GF-D8 (cell line): ENCODE data around the gene ABCA13.

Source experiments
- DNase-seq: peaks from one replicate; lab custom pipeline; 2025; lab: John Stamatoyannopoulos, UW

The ABCA13 gene

DNA sequence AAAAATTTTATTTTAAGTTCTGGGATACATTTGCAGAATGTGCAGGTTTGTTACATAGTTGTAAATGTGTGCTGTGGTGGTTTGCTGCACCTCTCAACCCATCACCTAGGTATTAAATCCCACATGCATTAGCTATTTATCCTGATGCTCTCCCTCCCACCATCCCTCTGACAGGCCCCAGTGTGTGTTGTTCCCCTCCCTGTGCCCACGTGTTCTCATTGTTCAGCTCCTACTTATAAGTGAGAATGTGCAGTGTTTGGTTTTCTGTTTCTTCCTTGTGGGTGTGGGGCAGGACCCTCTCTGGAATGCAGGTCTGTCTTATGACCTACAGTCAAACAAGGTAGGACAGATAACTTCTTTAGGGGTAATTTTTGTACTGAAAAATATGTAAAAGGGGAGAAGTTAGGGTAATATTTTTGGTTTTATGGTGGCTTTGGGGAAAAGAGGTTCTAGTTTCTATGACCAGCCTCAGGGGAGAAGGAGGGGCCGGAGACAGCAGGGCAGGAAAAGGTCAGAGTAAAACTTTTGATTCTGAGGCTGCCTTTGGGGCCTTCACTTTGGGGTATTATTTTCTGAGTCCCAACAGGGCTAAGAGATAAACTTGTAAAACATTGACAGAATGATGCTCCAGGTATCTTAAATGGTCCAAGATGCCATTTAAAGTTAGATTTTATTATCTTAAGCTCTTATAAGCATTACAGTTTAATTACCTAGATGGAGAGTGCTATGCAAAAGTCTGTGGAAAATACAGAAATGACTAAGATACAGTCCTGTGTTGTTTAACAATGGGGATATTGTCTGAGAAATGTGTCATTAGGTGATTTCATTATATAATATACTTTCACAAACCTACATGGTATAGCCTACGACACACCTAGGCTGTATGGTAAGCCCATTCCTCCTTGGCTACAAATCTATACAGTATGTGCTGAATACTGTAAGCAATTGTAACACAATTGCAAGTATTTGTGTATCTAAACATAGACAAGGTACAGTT, 354.8 kb downstream of the ABCA13 start:
- DNase-seq = no peak

DNA sequence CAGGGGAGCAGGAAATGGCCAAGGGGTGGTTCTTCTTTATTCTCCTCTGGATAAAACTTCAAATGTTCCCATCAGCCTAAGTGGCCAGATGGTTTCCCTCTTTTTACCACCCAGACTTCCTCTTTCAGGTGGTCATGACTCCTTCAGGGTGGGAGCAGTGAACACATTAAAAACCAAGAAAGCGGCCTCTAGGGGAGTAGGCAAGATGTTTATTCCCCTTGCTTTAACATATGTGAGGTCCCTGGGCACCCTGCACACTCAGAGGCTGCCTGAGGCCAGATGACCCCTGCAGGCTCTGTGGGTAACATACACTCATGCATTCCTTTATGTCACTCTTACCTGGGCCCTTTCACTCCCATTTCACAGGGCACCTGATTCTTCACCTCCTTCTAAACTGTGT, 357.4 kb downstream of the ABCA13 start:
- DNase-seq = no peak

DNA sequence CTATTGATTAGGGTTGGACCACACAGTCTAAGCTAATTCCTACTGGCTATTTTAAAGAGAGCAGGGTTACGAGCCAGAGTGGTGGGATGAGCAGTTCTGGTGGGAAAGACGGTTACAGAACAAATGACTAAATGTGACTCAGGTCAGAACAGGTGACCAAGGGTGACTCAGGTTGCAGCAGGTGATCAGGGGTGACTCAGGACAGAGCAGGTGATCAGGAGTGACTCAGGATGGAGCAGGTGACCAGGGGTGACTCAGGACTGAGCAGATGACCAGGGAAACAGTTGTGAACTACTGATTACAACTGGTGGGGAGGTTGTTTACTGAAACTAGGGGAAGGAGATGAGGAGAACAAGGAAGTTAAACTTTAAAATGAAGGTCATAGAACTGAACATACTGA, 366.3 kb downstream of the ABCA13 start:
- DNase-seq = no peak

DNA sequence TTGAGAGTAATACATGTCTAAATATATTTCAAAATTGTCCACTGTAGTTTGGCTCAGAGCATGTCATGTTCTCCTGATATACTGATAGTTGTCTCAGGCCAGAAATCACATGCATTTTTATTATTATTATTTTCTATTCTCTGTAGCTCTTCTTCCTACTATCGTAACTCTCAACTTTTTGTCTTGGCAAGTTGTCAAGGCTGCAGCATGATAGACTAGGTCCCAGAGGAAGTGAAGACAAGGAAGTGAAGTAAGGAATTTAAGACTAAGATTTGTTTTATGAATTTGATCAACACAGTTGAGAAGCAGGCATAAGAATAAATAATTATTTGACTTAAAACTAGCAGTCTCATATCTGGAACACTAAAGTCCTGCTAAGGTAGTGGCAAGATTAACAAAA, 369.5 kb downstream of the ABCA13 start:
- DNase-seq = no peak

DNA sequence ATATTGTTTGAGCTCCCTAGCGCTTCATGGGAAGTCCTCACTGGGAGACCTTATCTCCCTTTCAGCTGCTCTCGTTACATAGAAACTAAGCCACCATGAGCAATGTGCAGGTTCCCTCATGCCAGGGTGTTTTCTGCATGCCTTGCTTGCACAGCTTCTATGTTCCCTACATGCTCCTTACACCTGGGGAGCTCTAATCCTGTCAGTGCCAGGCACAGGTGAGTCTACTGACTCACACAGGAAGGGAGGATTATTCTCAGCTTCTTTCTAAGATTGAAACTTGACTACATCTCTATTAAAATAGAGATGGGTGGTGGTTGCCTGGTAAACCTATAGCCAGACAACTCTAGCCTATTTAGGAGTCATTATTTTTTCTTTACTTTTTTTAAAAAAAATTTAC, 377.4 kb downstream of the ABCA13 start:
- DNase-seq = no peak

DNA sequence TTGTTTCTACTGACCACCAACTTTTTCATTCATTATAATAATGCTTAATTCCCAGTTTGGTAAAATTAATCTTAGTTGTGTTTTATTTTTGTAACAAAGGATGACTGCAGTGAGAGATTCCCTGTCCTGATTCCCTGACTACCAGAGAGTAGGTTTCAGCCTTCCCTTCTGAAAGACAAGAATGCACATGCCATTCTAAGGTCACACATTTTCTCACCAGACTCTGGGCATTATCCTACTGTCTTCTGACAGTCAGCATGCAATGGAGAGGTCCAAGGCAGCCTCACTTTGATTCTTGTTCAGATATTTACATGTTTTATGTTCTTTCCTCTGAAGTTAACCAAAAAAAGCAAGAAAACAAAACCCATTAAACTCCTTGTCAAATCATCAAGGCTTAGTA, 380.4 kb downstream of the ABCA13 start:
- no peak for DNase-seq

DNA sequence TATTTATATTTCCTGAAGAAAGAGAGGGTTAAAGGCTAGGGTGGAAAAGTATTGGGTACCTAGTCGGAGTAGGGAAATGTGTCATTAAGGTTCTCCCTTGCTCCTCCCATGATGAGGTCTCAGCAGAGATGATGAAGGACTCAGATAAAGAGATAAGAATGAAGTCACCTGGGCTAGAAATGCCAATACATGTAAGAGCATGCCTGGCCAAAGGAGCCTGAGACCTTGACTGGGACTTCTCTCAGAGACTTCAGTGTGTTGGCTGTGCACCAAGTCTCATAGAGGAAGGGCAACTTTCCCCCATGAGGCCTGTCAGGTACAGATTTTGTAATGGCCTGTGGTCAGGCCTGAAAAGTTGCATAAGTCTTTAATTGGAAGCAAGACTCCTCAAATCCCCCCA, 392.1 kb downstream of the ABCA13 start:
- DNase-seq = no peak

DNA sequence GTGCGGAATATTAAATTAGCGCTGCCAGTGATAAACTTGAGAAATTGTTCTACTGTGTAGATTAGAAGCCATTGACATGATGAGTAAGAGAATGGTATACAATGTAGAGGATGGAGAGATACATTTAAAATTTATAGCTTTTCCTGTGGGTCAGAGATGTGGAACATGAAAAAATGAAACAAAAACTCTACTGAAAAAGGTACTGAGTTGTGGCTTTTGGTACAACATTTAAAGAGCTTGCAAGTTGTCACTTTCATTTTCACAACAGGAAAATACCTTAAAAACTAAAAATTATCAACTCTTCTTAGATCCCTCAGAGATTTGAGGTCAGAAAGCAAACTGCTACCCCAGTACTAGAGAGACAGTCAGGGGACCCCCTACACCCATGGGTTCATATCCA, 404.3 kb downstream of the ABCA13 start:
- no peak for DNase-seq

DNA sequence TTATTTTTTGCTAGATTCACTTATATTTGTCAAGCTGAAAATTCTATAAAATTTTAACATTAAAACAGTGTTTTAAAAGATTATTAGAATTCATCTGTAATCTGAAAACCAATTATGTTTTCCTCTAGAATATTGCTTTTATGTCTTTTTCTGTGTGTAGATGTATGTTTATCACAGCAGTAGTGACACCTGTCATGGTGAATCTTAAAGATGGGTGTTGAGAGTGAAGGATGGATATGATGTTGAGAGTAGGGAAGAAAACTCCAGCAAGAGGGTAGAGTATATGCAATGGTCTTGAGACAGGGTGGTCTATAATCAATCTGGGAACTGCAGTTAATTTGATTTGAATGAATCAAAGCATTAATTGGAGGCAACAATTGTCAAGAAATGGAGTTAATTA, 416.2 kb downstream of the ABCA13 start:
- DNase-seq = no peak

DNA sequence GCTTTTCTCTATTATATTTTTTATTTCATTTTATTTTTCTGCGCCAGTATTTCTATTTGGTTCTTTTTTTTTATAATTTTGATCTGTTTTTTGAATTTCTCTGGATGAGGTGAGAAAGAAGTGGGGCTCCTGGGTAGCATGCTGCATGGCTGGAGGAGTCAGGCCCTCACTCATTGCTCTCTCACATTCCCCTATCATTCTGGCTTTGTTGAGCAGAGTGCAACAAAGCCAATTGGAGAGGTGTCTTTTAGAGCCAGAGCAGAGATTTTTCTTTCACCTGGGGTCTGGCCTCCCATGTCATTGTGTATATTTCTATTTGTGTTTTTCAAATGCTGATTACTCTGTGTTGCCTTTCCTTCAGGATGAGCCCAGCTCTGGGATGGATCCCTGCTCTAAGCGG, 423.1 kb downstream of the ABCA13 start:
- DNase-seq = no peak

DNA sequence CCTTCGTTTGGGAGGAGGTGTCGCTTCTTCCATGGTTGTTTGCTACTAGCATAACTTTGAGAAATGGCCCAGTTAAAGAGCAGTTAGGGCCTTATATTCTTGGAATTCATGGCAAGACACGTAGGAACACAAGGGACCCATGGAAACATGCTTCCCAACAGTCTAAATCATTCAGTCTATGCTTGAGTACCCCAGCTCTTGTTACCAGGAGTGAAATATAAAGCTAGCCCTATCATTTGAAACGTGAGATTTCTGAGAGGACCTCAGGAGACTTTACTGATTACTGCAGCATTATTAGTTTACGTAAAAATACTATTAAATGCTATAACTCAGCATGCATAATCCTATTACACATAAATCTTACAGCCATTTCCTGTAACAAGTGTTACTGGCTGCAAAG, 424.5 kb downstream of the ABCA13 start:
- DNase-seq = no peak

DNA sequence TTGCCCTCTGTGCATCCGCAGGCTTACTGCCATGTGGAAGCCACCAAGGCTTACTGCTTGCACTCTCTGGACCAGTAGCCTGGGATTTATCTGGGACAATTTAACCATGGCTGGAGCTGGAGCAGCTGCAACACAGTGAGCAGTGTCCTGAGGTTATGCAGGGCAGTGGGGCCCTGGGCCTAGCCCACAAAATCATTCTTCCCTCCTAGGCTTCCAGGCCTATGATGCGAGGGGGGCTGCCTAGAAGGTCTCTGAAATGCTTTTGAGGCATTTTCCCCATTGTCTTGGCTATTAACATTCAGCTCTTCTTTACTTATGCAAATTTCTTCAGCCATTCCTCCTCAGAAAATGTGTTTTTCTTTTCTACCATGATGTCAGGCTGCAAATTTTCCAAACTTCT, 439.4 kb downstream of the ABCA13 start:
- DNase-seq = no peak

DNA sequence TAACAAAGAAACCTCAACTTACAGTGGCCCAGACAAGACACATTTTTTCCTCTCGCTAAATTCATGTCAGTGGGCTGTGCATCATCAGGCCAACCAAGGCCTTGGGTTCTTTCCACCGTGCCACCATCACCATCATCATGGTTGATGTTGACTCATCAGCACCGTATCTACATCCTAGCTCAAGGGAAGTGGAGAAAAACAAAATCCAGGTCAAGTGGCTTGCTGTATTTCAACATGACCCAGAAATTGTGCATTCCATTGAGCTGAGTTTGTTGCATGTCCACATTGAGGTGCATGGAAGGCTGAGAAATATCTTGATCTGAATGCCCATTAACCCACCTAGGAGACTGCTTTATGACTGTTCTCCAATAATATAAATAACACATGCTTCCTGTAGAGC, 440.7 kb downstream of the ABCA13 start:
- no peak for DNase-seq

DNA sequence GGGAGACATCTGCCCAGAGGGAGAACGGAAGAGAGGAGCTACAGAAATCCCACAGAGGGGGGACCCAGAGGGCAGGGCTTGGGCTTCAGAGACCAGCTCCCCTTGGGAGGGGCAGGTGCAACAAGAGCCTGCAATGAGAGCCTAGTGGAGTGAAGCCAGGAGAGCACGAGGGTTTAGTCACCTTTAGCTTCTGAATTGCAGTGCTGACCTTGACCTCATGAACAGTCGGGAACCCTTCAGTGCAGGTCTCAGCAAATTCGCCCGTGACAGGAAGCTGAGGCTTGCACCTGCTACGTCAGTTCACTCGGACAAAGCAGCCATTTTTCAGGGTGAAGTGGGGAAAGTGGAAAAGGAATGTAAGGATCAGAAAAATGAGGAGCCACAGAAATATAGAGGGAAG, 446.2 kb downstream of the ABCA13 start:
- DNase-seq = no peak

DNA sequence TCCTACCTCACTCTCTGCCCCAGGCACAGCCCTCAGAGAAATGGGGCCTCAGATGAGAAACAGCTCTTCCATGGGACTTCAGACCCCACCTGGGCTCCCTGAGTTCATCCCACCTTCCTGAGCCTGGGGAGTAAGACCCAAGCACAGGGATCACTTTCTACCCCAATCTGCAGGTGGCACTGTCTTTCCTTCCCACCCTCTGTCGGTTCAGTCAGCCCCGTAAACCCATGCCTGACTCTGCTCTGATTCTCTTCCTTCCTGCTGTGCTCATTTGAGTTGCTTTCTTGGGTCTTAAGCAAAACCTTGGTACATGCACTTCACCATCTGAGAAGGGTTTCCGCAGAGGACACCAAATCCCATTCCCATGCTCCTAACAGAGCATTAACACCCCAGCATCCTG, 446.7 kb downstream of the ABCA13 start:
- no peak for DNase-seq

DNA sequence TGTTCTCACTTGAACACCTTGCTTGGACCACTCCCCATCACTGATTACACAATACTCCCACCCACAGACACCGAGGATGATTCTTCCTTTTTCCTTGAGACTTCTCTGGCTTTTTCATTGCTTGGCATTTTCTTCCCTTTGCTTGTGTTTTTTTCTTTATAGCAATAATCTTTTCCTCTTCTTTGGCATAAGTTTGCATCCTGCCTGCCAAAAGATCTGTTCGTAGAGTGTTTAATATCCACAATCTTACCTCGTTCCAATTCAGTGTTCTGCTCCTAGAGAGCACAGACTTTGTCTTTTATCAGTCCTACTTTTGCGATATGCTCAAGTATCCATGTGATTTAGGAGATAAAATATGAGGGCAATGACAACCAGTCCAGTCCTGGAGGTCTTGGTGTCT, 449.8 kb downstream of the ABCA13 start:
- DNase-seq = no peak

DNA sequence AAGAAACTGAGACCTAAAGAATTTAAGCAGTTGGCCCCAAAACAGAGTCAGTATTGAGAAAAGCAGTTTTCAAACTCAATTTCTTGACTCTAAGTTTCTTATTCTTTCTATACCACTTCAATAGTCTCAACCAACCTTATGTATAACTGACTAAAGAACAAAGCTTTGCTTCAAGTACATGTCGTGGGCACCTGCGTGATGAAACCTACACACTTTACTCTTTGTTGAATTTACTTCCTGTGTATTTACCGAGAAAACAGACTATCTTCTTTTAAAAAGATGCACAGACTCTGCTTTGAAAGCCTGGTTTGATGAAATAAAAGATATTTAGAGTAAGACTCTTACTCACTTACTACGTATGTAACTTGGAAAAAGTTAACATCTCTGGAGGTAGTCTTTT, 455.9 kb downstream of the ABCA13 start:
- DNase-seq = no peak

DNA sequence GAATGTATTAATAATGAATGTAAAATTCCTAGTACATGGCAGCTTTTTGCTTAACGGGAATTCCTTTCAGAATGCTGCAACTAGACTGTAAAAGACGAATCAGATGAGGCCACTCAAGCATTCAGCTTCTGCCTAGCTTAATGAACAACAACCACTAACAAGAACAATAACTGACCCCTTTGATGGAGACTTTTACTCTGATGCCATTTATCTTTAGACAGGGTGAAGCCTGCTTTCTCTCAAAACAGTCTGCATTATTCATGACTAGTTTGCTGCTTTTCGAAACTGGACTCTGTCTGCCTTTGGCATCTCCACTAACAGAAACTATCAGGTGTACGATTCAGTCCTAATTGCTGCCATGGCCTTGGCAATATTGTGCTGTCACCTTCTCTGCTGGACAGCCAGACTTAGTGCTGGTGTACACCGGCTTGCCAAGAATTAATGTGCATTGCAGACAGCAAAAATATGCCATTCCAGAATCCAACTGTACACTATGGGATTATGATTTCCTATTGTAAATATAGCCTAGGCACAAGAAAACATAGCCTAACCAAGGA, 457.6 kb downstream of the ABCA13 start:
- DNase-seq = no peak

DNA sequence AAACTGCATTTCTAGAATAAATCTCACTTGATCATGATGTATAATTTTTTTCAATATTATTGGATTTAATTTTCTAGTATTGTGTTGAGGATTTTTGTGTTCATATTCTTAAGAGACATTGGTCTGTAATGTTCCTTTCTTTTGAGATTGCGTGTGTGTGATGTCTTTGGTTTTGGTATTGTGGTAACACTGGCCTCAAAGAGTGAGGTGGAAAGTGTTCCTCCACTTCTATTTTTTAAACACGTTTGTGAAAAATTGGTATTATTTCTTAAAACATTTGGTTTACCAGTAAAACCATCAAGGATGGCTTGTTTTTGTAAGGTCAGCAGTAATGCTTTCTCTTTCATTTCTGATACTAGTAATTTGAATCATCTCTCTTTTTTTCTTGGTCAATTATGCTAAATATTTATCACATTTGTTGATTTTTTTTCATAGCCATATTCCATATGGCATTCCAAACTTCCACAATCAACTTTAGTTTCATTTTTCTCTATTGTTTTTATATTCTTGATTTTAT, 462.9 kb downstream of the ABCA13 start:
- no peak for DNase-seq

DNA sequence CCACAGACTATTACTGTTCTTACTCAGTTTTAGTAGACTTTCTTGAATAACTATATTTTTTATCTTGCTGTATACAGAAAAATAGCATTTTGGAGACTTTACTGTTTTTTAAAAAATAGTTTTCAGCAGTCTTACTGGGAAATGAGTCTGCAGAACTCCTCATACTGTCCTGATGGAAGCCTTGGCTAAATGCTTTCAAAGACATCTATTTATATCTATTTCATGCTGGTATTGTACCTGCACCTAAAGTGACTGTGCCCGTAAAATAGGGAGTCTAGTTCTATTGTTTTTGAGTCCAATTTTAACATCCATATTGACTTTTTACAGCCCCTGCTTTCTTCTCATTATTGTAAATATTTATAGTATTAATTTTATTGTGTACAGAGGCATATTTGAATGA, 464.5 kb downstream of the ABCA13 start:
- no peak for DNase-seq

DNA sequence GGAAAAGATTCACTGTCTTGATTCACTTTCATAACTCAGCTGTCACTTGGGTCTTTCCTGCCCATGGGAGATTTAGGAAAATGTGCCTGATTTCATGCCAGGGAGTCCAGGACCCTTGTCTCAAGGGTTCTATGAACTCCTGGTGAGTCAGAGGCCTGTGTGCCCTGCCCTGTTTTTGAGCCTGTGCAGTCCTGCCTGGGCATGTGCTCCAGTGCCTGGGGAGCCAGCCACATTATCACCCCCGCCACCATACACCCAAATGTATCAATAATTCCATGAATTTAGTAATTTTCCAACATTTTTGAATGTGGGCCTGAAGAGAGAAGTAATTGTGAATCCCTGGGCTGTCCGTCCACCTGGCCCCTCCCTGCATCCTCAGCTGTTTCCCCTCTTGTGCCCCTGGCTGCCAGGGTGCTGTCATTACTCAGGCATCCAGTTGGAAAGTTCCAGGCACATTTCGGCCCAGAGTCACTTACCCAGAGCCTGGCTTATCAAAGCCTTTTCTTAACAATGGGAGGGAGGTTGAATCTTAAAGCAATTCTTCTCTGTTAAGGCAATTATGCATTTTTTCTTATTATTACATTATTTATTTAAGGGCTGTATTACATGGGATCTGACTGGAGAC, 465.2 kb downstream of the ABCA13 start:
- DNase-seq = no peak

DNA sequence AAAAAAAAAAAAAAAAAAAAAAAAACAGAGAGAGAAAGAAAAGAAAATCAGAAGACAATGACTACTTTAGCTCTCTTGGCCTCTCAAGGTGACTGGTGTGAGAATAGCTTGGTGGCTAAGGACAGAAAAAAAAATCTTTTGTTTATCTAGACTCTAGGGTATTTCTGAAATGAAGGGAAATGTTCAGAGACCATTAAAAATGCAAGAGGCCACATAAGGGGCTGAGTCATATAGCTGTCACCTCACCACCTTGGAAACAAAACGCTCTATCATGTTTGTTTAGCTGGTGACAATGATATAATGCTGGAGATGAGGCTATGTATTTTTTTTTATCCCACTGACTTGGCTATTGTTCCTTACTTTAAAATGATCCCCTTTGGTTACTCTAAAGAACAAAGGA, 466.1 kb downstream of the ABCA13 start:
- no peak for DNase-seq

DNA sequence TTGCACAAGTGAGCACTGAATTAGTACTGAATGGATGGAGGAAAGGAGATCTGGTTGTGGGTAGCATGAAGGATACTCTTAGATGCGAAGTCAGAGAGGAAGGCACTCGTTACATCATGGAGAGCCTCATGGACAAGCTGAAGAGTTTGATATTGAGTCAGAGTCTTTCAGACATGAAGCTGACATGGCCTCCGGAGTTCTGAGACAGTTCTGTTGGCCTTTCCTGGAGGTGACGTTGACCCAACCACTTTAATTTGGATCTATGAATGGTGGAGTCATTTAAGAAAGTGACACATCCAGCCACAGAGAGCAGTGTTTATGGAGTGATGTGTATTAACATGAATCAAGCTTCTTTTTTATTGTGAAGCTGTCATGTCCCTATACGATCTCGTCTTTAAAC, 466.8 kb downstream of the ABCA13 start:
- DNase-seq = no peak
